Smooth muscle cell (in vitro differentiated cells): Measurements from ENCODE around the gene MAMDC2. TPM values are rescaled to one million over a fixed set of nuclear protein-coding genes. Genes with fewer than 3 reads are reported as not detected.
A peak's percentile ranks its signal among the peaks of the same experiment; 100 is the strongest.

Source experiments
- DNase-seq: peaks from one replicate; lab custom pipeline; 2025; ENCODE audit not compliant: unreplicated experiment; lab: John Stamatoyannopoulos, UW
- H2AFZ ChIP-seq: fragments of 200-600 bp; sonication (generic); 2 replicates; pipeline ENCODE4 v1.6.0; 2016; ENCODE audit warnings: antibody characterized with exemption, low read depth, mild to moderate bottlenecking
- H3F3A ChIP-seq: fragments of 200-600 bp; sonication (generic); 2 replicates; pipeline ENCODE4 v1.6.0; 2017; ENCODE audit warnings: antibody characterized with exemption, low read depth
- H3K27ac ChIP-seq: fragments of 200-600 bp; sonication (generic); 2 replicates; pipeline ENCODE4 v1.5.1; 2016; ENCODE audit warnings: low read depth, mild to moderate bottlenecking
- H3K27me3 ChIP-seq: fragments of 200-600 bp; sonication (generic); 2 replicates; pipeline ENCODE4 v1.6.1; 2016; ENCODE audit warnings: low read depth, mild to moderate bottlenecking
- H3K36me3 ChIP-seq: fragments of 200-600 bp; sonication (generic); 2 replicates; pipeline ENCODE4 v1.5.1; 2016; ENCODE audit warnings: low read depth
- H3K4me1 ChIP-seq: fragments of 200-600 bp; sonication (generic); 2 replicates; pipeline ENCODE4 v1.5.1; 2016; ENCODE audit warnings: low read depth
- H3K4me2 ChIP-seq: fragments of 200-600 bp; sonication (generic); 2 replicates; pipeline ENCODE4 v1.6.0; 2016; ENCODE audit warnings: mild to moderate bottlenecking
- H3K4me3 ChIP-seq: fragments of 200-600 bp; sonication (generic); 2 replicates; pipeline ENCODE4 v1.5.1; 2016; ENCODE audit warnings: mild to moderate bottlenecking
- H3K79me2 ChIP-seq: fragments of 200-600 bp; sonication (generic); 2 replicates; pipeline ENCODE4 v1.6.0; 2016; ENCODE audit warnings: low read depth, mild to moderate bottlenecking
- H3K9ac ChIP-seq: fragments of 200-600 bp; sonication (generic); 2 replicates; pipeline ENCODE4 v1.6.0; 2016; ENCODE audit warnings: low read depth
- H3K9me3 ChIP-seq: fragments of 200-600 bp; sonication (generic); replicated peaks from 2 replicates; pipeline ENCODE4 v1.5.1; 2016; ENCODE audit warnings: low read depth
- H4K20me1 ChIP-seq: fragments of 200-600 bp; sonication (generic); 2 replicates; pipeline ENCODE4 v1.6.0; 2016; ENCODE audit warnings: low read depth
- WGBS: methylation state at CpG from one replicate; pipeline ENCODE4 v1.1.7; 2016; ENCODE audit warnings: low lambda C conversion rate; 5-methylcytosine and 5-hydroxymethylcytosine counted together
- polyA plus RNA-seq: library from polyadenylated mRNA; unstranded; fragments of >200 nt; fragmentation: Nextera tagmentation; extraction: Ambion mirVana; gene quantifications from 2 replicates; pipeline ENCODE4 v1.2.1, GENCODE V29; 2016
- total RNA-seq: library from RNA; depleted of rRNA; stranded (reverse); fragments of >200 nt; gene quantifications from 2 replicates; pipeline ENCODE4 v1.2.3, GENCODE V29; 2014
- TF ChIP-seq, protein P1 (sequence below): fragments of 200-600 bp; sonication (generic); IDR thresholded peaks from 2 replicates; pipeline ENCODE4 v1.5.1; 2017; ENCODE audit warnings: borderline replicate concordance, mild to moderate bottlenecking, antibody characterized with exemption; ENCODE audit not compliant: insufficient read depth, poor library complexity, severe bottlenecking

Gene MAMDC2
- total and polyA plus RNA-seq, 2 experiments from 2014 or later: 8.2 to 13.0 TPM

- H3K79me2 ChIP-seq: no peaks in the 10 kb centered on the region
- no peaks in the 10 kb centered on the region for H3K27me3 ChIP-seq
- H4K20me1 ChIP-seq: no peaks in the 10 kb centered on the region
- no peak overlapping the region for H3K9ac ChIP-seq
- DNase-seq: no peak
- H3K4me1 ChIP-seq: peaks cover 4% of the 10 kb centered on the region
- no peak overlapping the region for H3K4me2 ChIP-seq
- no peak overlapping the region for H3K4me3 ChIP-seq
- H3K9me3 ChIP-seq: no peaks in the 10 kb centered on the region
- TF ChIP-seq, protein P1, sequence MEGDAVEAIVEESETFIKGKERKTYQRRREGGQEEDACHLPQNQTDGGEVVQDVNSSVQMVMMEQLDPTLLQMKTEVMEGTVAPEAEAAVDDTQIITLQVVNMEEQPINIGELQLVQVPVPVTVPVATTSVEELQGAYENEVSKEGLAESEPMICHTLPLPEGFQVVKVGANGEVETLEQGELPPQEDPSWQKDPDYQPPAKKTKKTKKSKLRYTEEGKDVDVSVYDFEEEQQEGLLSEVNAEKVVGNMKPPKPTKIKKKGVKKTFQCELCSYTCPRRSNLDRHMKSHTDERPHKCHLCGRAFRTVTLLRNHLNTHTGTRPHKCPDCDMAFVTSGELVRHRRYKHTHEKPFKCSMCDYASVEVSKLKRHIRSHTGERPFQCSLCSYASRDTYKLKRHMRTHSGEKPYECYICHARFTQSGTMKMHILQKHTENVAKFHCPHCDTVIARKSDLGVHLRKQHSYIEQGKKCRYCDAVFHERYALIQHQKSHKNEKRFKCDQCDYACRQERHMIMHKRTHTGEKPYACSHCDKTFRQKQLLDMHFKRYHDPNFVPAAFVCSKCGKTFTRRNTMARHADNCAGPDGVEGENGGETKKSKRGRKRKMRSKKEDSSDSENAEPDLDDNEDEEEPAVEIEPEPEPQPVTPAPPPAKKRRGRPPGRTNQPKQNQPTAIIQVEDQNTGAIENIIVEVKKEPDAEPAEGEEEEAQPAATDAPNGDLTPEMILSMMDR: peak; percentile 66
- no peaks in the 10 kb centered on the region for H3K36me3 ChIP-seq
- H3F3A ChIP-seq: peaks cover 3% of the 10 kb centered on the region
- 87% methylated on average over 4 of the region's 4 CpGs for WGBS
- no peak overlapping the region for H2AFZ ChIP-seq
- no peak overlapping the region for H3K27ac ChIP-seq
Measured at GRCh38 chr9:70113403-70114022, 69.9 kb downstream of the MAMDC2 start.

DNA sequence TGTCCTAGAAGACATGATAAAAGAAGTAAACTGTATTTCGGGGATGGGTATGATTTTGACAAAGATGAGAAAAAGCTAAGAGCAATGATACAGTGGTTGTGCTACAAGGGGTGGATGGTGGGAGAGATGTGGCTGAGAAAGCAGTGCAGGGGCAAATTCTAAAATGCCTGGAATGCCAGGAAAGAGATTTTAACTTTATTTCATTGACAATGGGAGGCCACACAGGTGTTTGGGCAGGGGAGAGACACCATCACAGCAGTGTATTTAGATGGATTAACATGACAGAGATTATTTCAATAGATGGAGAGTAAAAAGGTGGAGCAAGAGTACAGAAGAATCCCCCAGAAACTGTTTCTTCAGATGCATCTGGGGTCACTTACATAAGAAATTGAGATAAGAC, 71.2 kb downstream of the MAMDC2 start:
- H3K27me3 ChIP-seq: no peaks in the 10 kb centered on the region
- no peaks in the 10 kb centered on the region for H3K36me3 ChIP-seq
- no peaks in the 10 kb centered on the region for H3K9me3 ChIP-seq
- no peaks in the 10 kb centered on the region for H4K20me1 ChIP-seq
- no peaks in the 10 kb centered on the region for H3K79me2 ChIP-seq
- H3K9ac ChIP-seq: no peak overlapping the region
- no peak overlapping the region for H3K4me3 ChIP-seq
- no peak for DNase-seq
- peaks cover 7% of the 10 kb centered on the region for H3F3A ChIP-seq
- H3K27ac ChIP-seq: no peak overlapping the region
- peaks cover 4% of the 10 kb centered on the region for H3K4me1 ChIP-seq
- TF ChIP-seq, protein P1: no peak
- H2AFZ ChIP-seq: no peak overlapping the region
- 97% methylated on average over 1 of the region's 1 CpG for WGBS
- H3K4me2 ChIP-seq: no peak overlapping the region

DNA sequence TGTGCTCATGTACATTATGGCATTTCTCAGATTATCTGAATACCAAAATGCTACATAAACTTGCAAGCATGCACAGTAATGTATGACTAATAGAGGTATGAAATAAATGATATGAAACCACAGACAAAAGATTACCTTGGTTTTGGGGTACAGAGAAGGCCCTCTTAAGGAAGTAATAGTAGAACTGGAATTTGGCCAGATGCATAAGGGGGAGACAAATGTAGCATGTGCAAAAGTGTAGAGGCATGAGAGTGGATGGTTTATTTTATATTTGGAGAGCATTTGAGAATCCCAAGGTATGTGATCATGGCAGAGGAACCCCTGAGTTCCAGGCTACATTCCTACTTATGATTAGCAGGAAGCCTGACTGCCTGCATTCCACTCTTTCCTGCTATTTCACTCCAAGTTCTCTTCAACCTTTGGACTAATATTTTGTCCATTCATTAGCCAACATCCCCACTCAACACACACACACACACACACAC, 74.2 kb downstream of the MAMDC2 start:
- Histone ChIP-seq H3K4me1 (peaks cover 13% of the 10 kb centered on the region), H3F3A (peaks cover 19% of the 10 kb centered on the region), H3K27ac (peak overlapping the region; percentile 100), H2AFZ (no peak overlapping the region), H3K27me3 (no peaks in the 10 kb centered on the region), H3K9me3 (no peaks in the 10 kb centered on the region), H3K4me2 (peak overlapping the region; percentile 25), H3K4me3 (no peak overlapping the region), H3K79me2 (no peaks in the 10 kb centered on the region), H3K36me3 (no peaks in the 10 kb centered on the region), H4K20me1 (no peaks in the 10 kb centered on the region), H3K9ac (no peak overlapping the region)
- DNase-seq: no peak
- TF ChIP-seq, protein P1: no peak

DNA sequence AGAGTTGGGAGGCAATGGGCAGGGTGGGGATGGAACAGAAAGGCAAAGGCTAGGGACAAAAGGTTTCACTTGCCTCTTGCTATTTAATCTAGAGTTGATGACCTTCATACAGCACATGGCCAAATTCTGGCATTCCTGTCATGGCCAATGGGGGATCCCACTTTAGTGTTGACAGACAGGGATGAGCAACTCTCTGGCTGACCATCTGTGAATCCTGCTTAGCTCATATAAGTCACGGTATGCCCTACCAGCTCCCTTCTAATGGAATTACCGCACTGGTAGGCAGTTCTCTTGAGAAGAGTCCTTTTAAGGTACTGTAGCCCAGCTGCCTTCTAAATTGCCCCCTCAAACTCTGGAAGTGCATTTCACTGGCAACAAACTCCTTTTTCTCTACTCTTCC, 76.1 kb downstream of the MAMDC2 start:
- Histone ChIP-seq H3K4me1 (peaks cover 13% of the 10 kb centered on the region), H4K20me1 (no peaks in the 10 kb centered on the region), H3K27ac (peak overlapping the region; percentile 100), H3F3A (peaks cover 19% of the 10 kb centered on the region), H3K4me3 (no peak overlapping the region), H3K27me3 (no peaks in the 10 kb centered on the region), H3K79me2 (no peaks in the 10 kb centered on the region), H3K36me3 (no peaks in the 10 kb centered on the region), H2AFZ (no peak overlapping the region), H3K4me2 (peak overlapping the region; percentile 56), H3K9me3 (no peaks in the 10 kb centered on the region), H3K9ac (peak overlapping the region; percentile 96)
- no peak for DNase-seq
- TF ChIP-seq, protein P1: no peak
- WGBS: 68% methylated on average over 2 of the region's 2 CpGs
